NCI-H446 treated with DMSO at 0.1 percent for 48 hours (cell line): ENCODE data around the gene CCNT2.
"Not testable (repeated sequence)": the region's sequence is repeated elsewhere in the genome, so short reads cannot be mapped to it uniquely, and the experiment has no call there.

Experiments used
- DNase-seq: peaks from one replicate; lab custom pipeline; 2025; lab: John Stamatoyannopoulos, UW

CCNT2 gene

GRCh38 chr2:134919341-134920210 lies 954 bp downstream of the CCNT2 start:
- no peak for DNase-seq

- no peak for DNase-seq
These were observed 6.3 kb downstream of the CCNT2 start for GRCh38 chr2:134924912-134925311.

GRCh38 chr2:134926231-134926931 lies 7.8 kb downstream of the CCNT2 start:
- DNase-seq = no peak

- no peak for DNase-seq
These were observed 8.6 kb downstream of the CCNT2 start for GRCh38 chr2:134927195-134927594.

GRCh38 chr2:134932864-134933526 lies 14.4 kb downstream of the CCNT2 start:
- no peak for DNase-seq

- DNase-seq = no peak
These were observed 15.1 kb downstream of the CCNT2 start for GRCh38 chr2:134933732-134934131.

- no peak for DNase-seq
These were observed 15.5 kb downstream of the CCNT2 start for GRCh38 chr2:134934150-134934549.

GRCh38 chr2:134934641-134935040 lies 16.0 kb downstream of the CCNT2 start:
- DNase-seq = no peak

- DNase-seq = no peak
These were observed 18.1 kb downstream of the CCNT2 start for GRCh38 chr2:134936691-134937090.

- DNase-seq = no peak
These were observed 24.9 kb downstream of the CCNT2 start for GRCh38 chr2:134943540-134943939.

- no peak for DNase-seq
These were observed 26.4 kb downstream of the CCNT2 start for GRCh38 chr2:134944975-134945374.

GRCh38 chr2:134946073-134946472 lies 27.5 kb downstream of the CCNT2 start:
- DNase-seq = no peak

- no peak for DNase-seq
These were observed 31.5 kb downstream of the CCNT2 start for GRCh38 chr2:134949981-134950708.

- DNase-seq = no peak
These were observed 32.3 kb downstream of the CCNT2 start for GRCh38 chr2:134950886-134951285.

- DNase-seq = no peak
These were observed 34.0 kb downstream of the CCNT2 start for GRCh38 chr2:134952608-134953007.

- no peak for DNase-seq
These were observed 35.4 kb downstream of the CCNT2 start for GRCh38 chr2:134954065-134954464.

- DNase-seq = no peak
These were observed 37.1 kb downstream of the CCNT2 start for GRCh38 chr2:134955744-134956143.

- DNase-seq = no peak
These were observed 38.9 kb downstream of the CCNT2 start for GRCh38 chr2:134957477-134957876.

- not testable (repeated sequence) for DNase-seq
These were observed 48.5 kb downstream of the CCNT2 start for GRCh38 chr2:134967166-134967565.

- DNase-seq = no peak
These were observed 54.9 kb downstream of the CCNT2 start for GRCh38 chr2:134973241-134974138.
